SIG-M5 treated with dmso at 0.1 percent for 504 hours (cell line): ENCODE data around the gene OR52I1.

Experiments
- DNase-seq: peaks from one replicate; lab custom pipeline; 2025; ENCODE audit not compliant: unreplicated experiment; lab: John Stamatoyannopoulos, UW

OR52I1 gene

GRCh38 chr11:4593739-4594138 is at the start of gene OR52I1:
Gene OR52I1, plus strand, starts transcription at chr11:4594039. Its CDS starts 0 bp downstream, at chr11:4594039.
- no peak for DNase-seq

- no peak for DNase-seq
These were observed 48.9 kb upstream of the OR52I1 start, which contains the start of gene OR52M1 for GRCh38 chr11:4544891-4545290. Gene OR52M1, plus strand, starts transcription at chr11:4545191. Its CDS starts 0 bp downstream, at chr11:4545191.

GRCh38 chr11:4546878-4547277 is 47.0 kb upstream of the OR52I1 start:
- DNase-seq = no peak

- DNase-seq = no peak
These were observed 46.4 kb upstream of the OR52I1 start for GRCh38 chr11:4547416-4547815.

GRCh38 chr11:4551346-4551979 is 42.4 kb upstream of the OR52I1 start:
- peak; percentile 5 for DNase-seq

- DNase-seq = no peak
These were observed 34.1 kb upstream of the OR52I1 start for GRCh38 chr11:4559527-4560440.

GRCh38 chr11:4560467-4560866 is 33.4 kb upstream of the OR52I1 start:
- DNase-seq = no peak

- DNase-seq = no peak
These were observed 28.5 kb upstream of the OR52I1 start for GRCh38 chr11:4565371-4565770.

- DNase-seq = no peak
These were observed 24.8 kb upstream of the OR52I1 start for GRCh38 chr11:4569075-4569474.

- DNase-seq = no peak
These were observed 17.0 kb upstream of the OR52I1 start for GRCh38 chr11:4576880-4577279.

- no peak for DNase-seq
These were observed 16.1 kb upstream of the OR52I1 start for GRCh38 chr11:4577761-4578160.

- no peak for DNase-seq
These were observed 15.2 kb upstream of the OR52I1 start for GRCh38 chr11:4578624-4579023.

- no peak for DNase-seq
These were observed 13.7 kb upstream of the OR52I1 start for GRCh38 chr11:4580124-4580523.

GRCh38 chr11:4581443-4581842 is 12.4 kb upstream of the OR52I1 start, which contains the start of gene OR52I2:
Gene OR52I2, plus strand, starts transcription at chr11:4581743.
- DNase-seq = no peak

GRCh38 chr11:4589017-4589416 is 4.8 kb upstream of the OR52I1 start:
- DNase-seq = no peak

GRCh38 chr11:4605057-4605456 is 11.2 kb downstream of the OR52I1 start:
- DNase-seq = no peak

GRCh38 chr11:4606231-4607015 is 12.6 kb downstream of the OR52I1 start:
- no peak for DNase-seq

GRCh38 chr11:4607096-4607495 is 13.3 kb downstream of the OR52I1 start:
- DNase-seq = no peak

GRCh38 chr11:4607781-4608666 is 14.2 kb downstream of the OR52I1 start, which contains the start of gene TRIM68:
Gene TRIM68, minus strand, starts transcription at chr11:4608231. Its CDS starts 2,727 bp downstream, at chr11:4605504.
- DNase-seq = peak; percentile 72

GRCh38 chr11:4610258-4610935 is 16.6 kb downstream of the OR52I1 start:
- no peak for DNase-seq
